AG04449 (cell line): ENCODE data around the gene CMTM7.

ENCODE experiments used
- CTCF ChIA-PET: fragments of 350-600 bp; formaldehyde crosslinking; extraction: SDS; loops from one replicate; lab custom pipeline; 2021; ENCODE audit warnings: antibody characterized with exemption; lab: Yijun Ruan, JAX
- POLR2A ChIA-PET: fragments of 400-600, 350-600 bp; formaldehyde crosslinking; extraction: SDS; loops from one replicate; lab custom pipeline; 2020; ENCODE audit warnings: antibody characterized with exemption, inconsistent platforms; lab: Yijun Ruan, JAX
- DNase-seq: peaks from one replicate; pipeline ENCODE4 v3.0.0-alpha.2; 2010; ENCODE audit warnings: low read depth, low spot score
- H3K4me3 ChIP-seq: 2 replicates; pipeline ENCODE4 v1.5.1; 2011; ENCODE audit warnings: low read depth, mild to moderate bottlenecking, control low read depth, low read length
- CTCF ChIP-seq: IDR thresholded peaks from one replicate; pipeline ENCODE4 v1.5.1; 2011; ENCODE audit warnings: mild to moderate bottlenecking, moderate library complexity, low read length, control low read depth, inconsistent platforms; ENCODE audit not compliant: insufficient read depth; ENCODE audit errors: missing control alignments

CMTM7 gene

GRCh38 chr3:32371461-32372212 lies 20.0 kb upstream of the CMTM7 start:
- TF ChIP-seq CTCF = no peak
- no peak for DNase-seq
- ChIA-PET CTCF (interaction anchor here (0.8 to 8.3 kb wide), 5 partner anchors 26 to 198 kb away, joined by 3 to 184 read pairs (median 3); no protein-coding TSS in a partner anchor), POLR2A (no interaction called here)
- no peak overlapping the region for H3K4me3 ChIP-seq

DNA sequence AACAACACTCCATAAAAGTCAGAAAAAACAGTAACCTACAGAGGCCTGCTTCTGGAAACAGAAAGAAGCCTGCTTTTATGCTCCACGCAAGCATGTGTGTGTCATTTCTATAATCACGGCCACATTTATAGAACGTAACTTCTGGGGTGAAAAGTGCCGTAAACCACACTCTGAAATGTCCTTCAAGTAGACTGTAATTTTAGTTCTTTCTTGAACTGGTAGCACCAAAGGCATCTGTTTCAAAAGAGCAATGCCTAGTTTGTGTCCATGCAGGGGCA lies 19.5 kb upstream of the CMTM7 start:
- no peak for TF ChIP-seq CTCF
- no peak for DNase-seq
- no peak overlapping the region for H3K4me3 ChIP-seq
- ChIA-PET CTCF (interaction anchor here (0.8 to 8.3 kb wide), 5 partner anchors 26 to 199 kb away, joined by 3 to 184 read pairs (median 3); no protein-coding TSS in a partner anchor), POLR2A (no interaction called here)

- H3K4me3 ChIP-seq = no peak overlapping the region
- DNase-seq = no peak
- POLR2A ChIA-PET = no interaction called here
- CTCF ChIA-PET = interaction anchor here (0.8 to 8.3 kb wide), 9 partner anchors 8 to 100 kb away, joined by 3 to 184 read pairs (median 20); partner anchors contain the start of gene CMTM7
- no peak for TF ChIP-seq CTCF
These were observed 18.4 kb upstream of the CMTM7 start for GRCh38 chr3:32373276-32373675.

DNA sequence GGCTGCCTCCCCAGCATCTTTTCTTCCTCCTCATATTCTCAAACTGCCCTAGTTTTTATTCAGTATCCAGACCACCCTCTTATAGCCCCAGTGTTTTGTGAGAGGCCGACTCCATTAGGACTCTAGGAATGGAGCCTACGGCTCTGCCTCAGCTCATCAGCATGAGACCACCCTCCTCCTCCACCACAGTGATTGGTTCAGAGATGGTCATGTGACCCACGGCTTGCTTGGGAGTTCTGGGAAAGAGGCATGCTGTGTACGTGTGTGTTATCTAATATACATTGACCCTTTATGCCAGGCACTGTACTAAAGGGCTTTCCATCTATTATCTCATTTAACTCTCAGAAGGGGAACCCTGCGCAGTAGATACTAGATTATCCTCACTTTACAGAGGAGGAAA lies 17.8 kb upstream of the CMTM7 start:
- no peak for DNase-seq
- ChIA-PET POLR2A (no interaction called here), CTCF (interaction anchor here (0.8 to 8.3 kb wide), 16 partner anchors 8 to 199 kb away, joined by 3 to 184 read pairs (median 6); partner anchors contain the start of gene CMTM7)
- no peak for TF ChIP-seq CTCF
- no peak overlapping the region for H3K4me3 ChIP-seq

- peak; percentile 56 for TF ChIP-seq CTCF
- peak; percentile 34 for DNase-seq
- ChIA-PET POLR2A (no interaction called here), CTCF (interaction anchor here (0.8 to 8.3 kb wide), 33 partner anchors 9 to 309 kb away, joined by 3 to 184 read pairs (median 5); partner anchors contain the start of gene CMTM7)
- no peak overlapping the region for H3K4me3 ChIP-seq
These were observed 16.7 kb upstream of the CMTM7 start for GRCh38 chr3:32374788-32375595.

DNA sequence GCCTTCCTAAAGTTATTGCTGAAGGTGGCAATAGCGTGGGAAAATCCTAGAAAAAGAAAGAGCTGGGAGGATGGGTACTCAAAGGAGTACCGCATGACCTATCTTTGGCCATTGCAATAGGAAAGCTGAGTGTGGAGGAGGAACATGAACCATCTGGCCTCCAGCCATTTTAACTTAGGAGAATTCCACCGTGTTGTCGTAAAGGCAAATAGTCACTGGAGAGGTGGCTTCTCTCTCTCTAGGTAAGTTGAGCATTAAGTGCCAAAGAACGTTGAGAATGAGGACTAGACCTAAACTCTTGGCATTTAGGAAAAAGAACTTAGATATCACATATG lies 16.1 kb upstream of the CMTM7 start:
- CTCF ChIA-PET = interaction anchor here (0.8 to 8.3 kb wide), 25 partner anchors 10 to 308 kb away, joined by 3 to 184 read pairs (median 6); partner anchors contain the start of gene CMTM7
- no peak overlapping the region for H3K4me3 ChIP-seq
- no peak for TF ChIP-seq CTCF
- DNase-seq = no peak
- POLR2A ChIA-PET = no interaction called here
